Keratinocyte (primary cell): ENCODE data around the gene CTDSP1. TPM values are rescaled to one million over a fixed set of nuclear protein-coding genes. Genes with fewer than 3 reads are reported as not detected.

Source experiments
- DNase-seq: peaks from one replicate; pipeline ENCODE4 v3.0.0-alpha.2; 2011; ENCODE audit warnings: low read depth, missing footprints, low spot score
- FAIRE-seq: peaks from 2 replicates; lab custom pipeline; 2011; peaks lifted over from hg19 to GRCh38; lab: Jason Lieb, UNC
- H2AFZ ChIP-seq: 2 replicates; pipeline ENCODE4 v1.6.0; 2012; ENCODE audit warnings: low read length, control low read depth, inconsistent platforms; ENCODE audit not compliant: control insufficient read depth
- H3K27ac ChIP-seq: 2 replicates; pipeline ENCODE4 v1.5.1; 2011; ENCODE audit warnings: low read length; ENCODE audit not compliant: control insufficient read depth, insufficient read depth
- H3K27me3 ChIP-seq: 3 replicates; pipeline ENCODE4 v1.6.0; 2011; ENCODE audit warnings: low read length; ENCODE audit not compliant: control insufficient read depth, insufficient read depth; ENCODE audit errors: extremely low read depth
- H3K36me3 ChIP-seq, 2 experiments: 2 replicates in 1 of 2; 3 replicates in 1 of 2; pipeline ENCODE4 v1.5.1; 2011; ENCODE audit warnings: low read length in 2 of 2, mild to moderate bottlenecking in 1 of 2; ENCODE audit not compliant: control insufficient read depth in 2 of 2, insufficient read depth in 2 of 2; ENCODE audit errors: extremely low read depth in 1 of 2
- H3K4me1 ChIP-seq: 3 replicates; pipeline ENCODE4 v1.5.1; 2011; ENCODE audit warnings: low read length; ENCODE audit not compliant: control insufficient read depth, insufficient read depth; ENCODE audit errors: extremely low read depth
- H3K4me2 ChIP-seq: 3 replicates; pipeline ENCODE4 v1.6.0; 2011; ENCODE audit warnings: low read depth, low read length; ENCODE audit not compliant: control insufficient read depth, insufficient read depth; ENCODE audit errors: extremely low read depth
- H3K4me3 ChIP-seq, 3 experiments: fragments of 200-600 bp in 1 of 3; sonication (generic) in 1 of 3; 2 replicates in 2 of 3; 3 replicates in 1 of 3; pipeline ENCODE4 v1.5.1; 2011 to 2016; ENCODE audit warnings: low read length in 3 of 3, mild to moderate bottlenecking in 3 of 3, control low read depth in 2 of 3, inconsistent platforms in 1 of 3, low read depth in 1 of 3, mixed read lengths in 1 of 3, mixed run types in 1 of 3, moderate library complexity in 1 of 3; ENCODE audit not compliant: control insufficient read depth in 2 of 3, insufficient read depth in 2 of 3; ENCODE audit errors: extremely low read depth in 1 of 3
- H3K79me2 ChIP-seq: 2 replicates; pipeline ENCODE4 v1.6.0; 2012; ENCODE audit warnings: low read length; ENCODE audit not compliant: control insufficient read depth, insufficient read depth
- H3K9ac ChIP-seq: 3 replicates; pipeline ENCODE4 v1.6.0; 2011; ENCODE audit warnings: low read length; ENCODE audit not compliant: control insufficient read depth, insufficient read depth; ENCODE audit errors: extremely low read depth
- H3K9me1 ChIP-seq: 3 replicates; pipeline ENCODE4 v1.6.0; 2011; ENCODE audit warnings: low read length; ENCODE audit not compliant: control insufficient read depth, insufficient read depth; ENCODE audit errors: extremely low read depth
- H3K9me3 ChIP-seq: 2 replicates; pipeline ENCODE4 v1.5.1; 2012; ENCODE audit warnings: low read depth, low read length; ENCODE audit not compliant: control insufficient read depth
- H4K20me1 ChIP-seq: 3 replicates; pipeline ENCODE4 v1.6.0; 2011; ENCODE audit warnings: low read length; ENCODE audit not compliant: control insufficient read depth, insufficient read depth; ENCODE audit errors: extremely low read depth
- EZH2 ChIP-seq: IDR thresholded peaks from one replicate; pipeline ENCODE4 v1.6.1; 2012; ENCODE audit warnings: inconsistent platforms, mild to moderate bottlenecking, low read length, moderate library complexity
- dilution Hi-C: fragments of 300-500 bp; cut with MboI; formaldehyde crosslinking; loops from one replicate; pipeline ENCODE4 v1.7.0; 2020; ENCODE audit warnings: low sequenced_read_pairs; ENCODE audit not compliant: extremely low pct_ligation_motif_present
- polyA plus RNA-seq, 5 experiments: library from polyadenylated mRNA; depleted of rRNA in 3 of 5; stranded (reverse) in 3 of 5; stranded (forward) in 1 of 5; unstranded in 1 of 5; fragments of >200 nt; gene quantifications; 1 replicate in 1 of 5; 2 replicates in 3 of 5; 3 replicates in 1 of 5; pipeline versions ENCODE4 v1.2.1 to v1.2.3, GENCODE V29; 2011 to 2012; ENCODE audit warnings: missing spikeins in 2 of 5, low read depth in 1 of 5, low replicate concordance in 1 of 5
- TF ChIP-seq, protein P1 (sequence below), 3 experiments: IDR thresholded peaks in 1 of 3; conservative IDR thresholded peaks in 1 of 3; optimal IDR thresholded peaks in 1 of 3; 2 replicates in 2 of 3; 3 replicates in 1 of 3; pipeline versions ENCODE3 to v1.5.1; 2011; ENCODE audit warnings: low read length in 3 of 3, mild to moderate bottlenecking in 3 of 3, moderate library complexity in 2 of 3, control low read depth in 1 of 3, inconsistent platforms in 1 of 3; ENCODE audit not compliant: insufficient read depth in 2 of 3; ENCODE audit errors: extremely low read depth in 1 of 3

The CTDSP1 gene
- polyA plus RNA-seq, 1 donor (not counting 4 experiments of a cell fraction or from before 2014, with no cell fraction given): 38.7 TPM

DNA sequence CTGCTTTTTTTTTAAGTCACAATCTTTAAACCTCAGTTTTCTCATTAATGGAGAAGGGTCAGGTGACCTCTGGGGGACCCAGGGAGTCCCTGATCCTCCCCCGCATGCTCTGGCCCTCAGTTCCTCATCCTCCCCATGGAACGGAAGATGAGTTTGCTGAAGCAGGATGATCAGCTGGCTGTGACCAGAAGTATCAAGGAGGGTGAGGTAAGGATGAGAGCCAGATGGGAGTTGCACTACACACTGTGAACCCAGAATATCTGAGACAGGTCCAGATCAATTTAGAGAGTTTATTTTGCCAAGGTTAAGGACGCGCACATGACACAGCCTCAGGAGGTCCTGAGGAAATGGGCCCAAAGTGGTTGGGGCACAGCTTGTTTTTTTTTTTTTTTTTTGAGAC, 39.2 kb upstream of the CTDSP1 start:
- Histone ChIP-seq H3K9ac (no peak overlapping the region), H4K20me1 (no peaks in the 10 kb centered on the region), H3K4me3 (no peak overlapping the region), H3K79me2 (no peaks in the 10 kb centered on the region), H3K9me1 (no peaks in the 10 kb centered on the region), H3K4me1 (no peaks in the 10 kb centered on the region), H2AFZ (no peak overlapping the region), H3K4me2 (no peak overlapping the region), H3K27ac (no peak overlapping the region), H3K9me3 (no peaks in the 10 kb centered on the region), H3K27me3 (no peaks in the 10 kb centered on the region), H3K36me3 (no peaks in the 10 kb centered on the region)
- FAIRE-seq (no peak), DNase-seq (no peak)
- dilution Hi-C loops: no loop called here
- TF ChIP-seq, protein P1, sequence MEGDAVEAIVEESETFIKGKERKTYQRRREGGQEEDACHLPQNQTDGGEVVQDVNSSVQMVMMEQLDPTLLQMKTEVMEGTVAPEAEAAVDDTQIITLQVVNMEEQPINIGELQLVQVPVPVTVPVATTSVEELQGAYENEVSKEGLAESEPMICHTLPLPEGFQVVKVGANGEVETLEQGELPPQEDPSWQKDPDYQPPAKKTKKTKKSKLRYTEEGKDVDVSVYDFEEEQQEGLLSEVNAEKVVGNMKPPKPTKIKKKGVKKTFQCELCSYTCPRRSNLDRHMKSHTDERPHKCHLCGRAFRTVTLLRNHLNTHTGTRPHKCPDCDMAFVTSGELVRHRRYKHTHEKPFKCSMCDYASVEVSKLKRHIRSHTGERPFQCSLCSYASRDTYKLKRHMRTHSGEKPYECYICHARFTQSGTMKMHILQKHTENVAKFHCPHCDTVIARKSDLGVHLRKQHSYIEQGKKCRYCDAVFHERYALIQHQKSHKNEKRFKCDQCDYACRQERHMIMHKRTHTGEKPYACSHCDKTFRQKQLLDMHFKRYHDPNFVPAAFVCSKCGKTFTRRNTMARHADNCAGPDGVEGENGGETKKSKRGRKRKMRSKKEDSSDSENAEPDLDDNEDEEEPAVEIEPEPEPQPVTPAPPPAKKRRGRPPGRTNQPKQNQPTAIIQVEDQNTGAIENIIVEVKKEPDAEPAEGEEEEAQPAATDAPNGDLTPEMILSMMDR (optimal IDR thresholded peaks at IDR 0.05 in 1 of 3, IDR thresholded peaks at IDR 0.05 in 1 of 3, conservative IDR thresholded peaks at IDR 0.05 in 1 of 3; ENCODE audit: extremely low read depth in 1 of 3, insufficient read depth in 2 of 3, low read length in 3 of 3): no peak
- TF ChIP-seq EZH2: no peak

DNA sequence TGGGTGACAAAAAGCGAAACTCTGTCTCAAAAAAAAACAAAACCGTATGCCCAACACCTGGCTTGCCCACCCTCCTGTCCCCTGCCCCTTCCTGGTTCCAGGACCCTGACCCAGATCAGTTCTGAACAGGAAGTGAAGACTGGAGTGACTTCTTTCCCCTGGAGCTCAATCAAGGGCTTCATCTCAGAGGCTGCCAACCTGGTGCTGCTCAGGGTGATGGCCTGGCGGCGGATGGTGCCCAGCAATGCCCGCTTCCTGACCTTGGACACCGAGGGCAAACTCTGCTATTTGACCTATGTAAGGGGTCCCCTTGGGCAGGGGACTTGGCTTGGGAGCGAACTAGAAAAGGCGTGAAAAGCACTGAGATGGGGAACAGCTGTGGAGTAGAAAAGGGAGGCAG, 37.1 kb upstream of the CTDSP1 start:
- no peak for FAIRE-seq

More for the DNA sequence above, 37.1 kb upstream of the CTDSP1 start:
- Histone ChIP-seq H3K36me3 (no peaks in the 10 kb centered on the region), H3K9me1 (no peaks in the 10 kb centered on the region), H3K4me1 (peaks cover 4% of the 10 kb centered on the region), H2AFZ (no peak overlapping the region), H3K9me3 (no peaks in the 10 kb centered on the region), H3K27me3 (no peaks in the 10 kb centered on the region), H4K20me1 (no peaks in the 10 kb centered on the region), H3K4me2 (no peak overlapping the region), H3K4me3 (no peak overlapping the region), H3K27ac (no peak overlapping the region), H3K9ac (no peak overlapping the region), H3K79me2 (no peaks in the 10 kb centered on the region)
- TF ChIP-seq, protein P1 (optimal IDR thresholded peaks at IDR 0.05 in 1 of 3, IDR thresholded peaks at IDR 0.05 in 1 of 3, conservative IDR thresholded peaks at IDR 0.05 in 1 of 3; ENCODE audit: extremely low read depth in 1 of 3, insufficient read depth in 2 of 3, low read length in 3 of 3): no peak
- TF ChIP-seq EZH2: no peak
- DNase-seq: no peak
- dilution Hi-C loops: no loop called here
